Activated naive CD4-positive, alpha-beta T cell treated with anti-CD3 and anti-CD28 coated beads, Interleukin-2, amount 10 ng/mL, durations not matched to agents 7 days and 5 days (primary cell): ENCODE data around the gene NFASC.
A peak's percentile ranks its signal among the peaks of the same experiment; 100 is the strongest.

ENCODE experiments used
- CTCF ChIA-PET: fragments of 350-600 bp; sonication (Branson Sonifier 250); formaldehyde crosslinking; loops from one replicate; lab custom pipeline; 2021; ENCODE audit warnings: antibody characterized with exemption; lab: Charles Lee
- DNase-seq: peaks from one replicate; pipeline ENCODE4 v3.0.0-alpha.2; 2020
- H3K27ac Mint-ChIP-seq: one replicate; pipeline ENCODE4 v1.8.0; 2021; ENCODE audit warnings: mild to moderate bottlenecking, moderate library complexity, mixed read lengths
- H3K27me3 Mint-ChIP-seq: one replicate; pipeline ENCODE4 v1.8.0; 2021; ENCODE audit warnings: mild to moderate bottlenecking, mixed read lengths
- H3K36me3 Mint-ChIP-seq: one replicate; pipeline ENCODE4 v1.8.0; 2021; ENCODE audit warnings: mixed read lengths
- H3K4me1 Mint-ChIP-seq: one replicate; pipeline ENCODE4 v1.8.0; 2021; ENCODE audit warnings: mixed read lengths
- H3K4me3 Mint-ChIP-seq: one replicate; pipeline ENCODE4 v1.8.0; 2021; ENCODE audit warnings: mild to moderate bottlenecking, moderate library complexity, mixed read lengths
- H3K9me3 Mint-ChIP-seq: one replicate; pipeline ENCODE4 v1.8.0; 2021; ENCODE audit warnings: mixed read lengths

The NFASC gene

DNA sequence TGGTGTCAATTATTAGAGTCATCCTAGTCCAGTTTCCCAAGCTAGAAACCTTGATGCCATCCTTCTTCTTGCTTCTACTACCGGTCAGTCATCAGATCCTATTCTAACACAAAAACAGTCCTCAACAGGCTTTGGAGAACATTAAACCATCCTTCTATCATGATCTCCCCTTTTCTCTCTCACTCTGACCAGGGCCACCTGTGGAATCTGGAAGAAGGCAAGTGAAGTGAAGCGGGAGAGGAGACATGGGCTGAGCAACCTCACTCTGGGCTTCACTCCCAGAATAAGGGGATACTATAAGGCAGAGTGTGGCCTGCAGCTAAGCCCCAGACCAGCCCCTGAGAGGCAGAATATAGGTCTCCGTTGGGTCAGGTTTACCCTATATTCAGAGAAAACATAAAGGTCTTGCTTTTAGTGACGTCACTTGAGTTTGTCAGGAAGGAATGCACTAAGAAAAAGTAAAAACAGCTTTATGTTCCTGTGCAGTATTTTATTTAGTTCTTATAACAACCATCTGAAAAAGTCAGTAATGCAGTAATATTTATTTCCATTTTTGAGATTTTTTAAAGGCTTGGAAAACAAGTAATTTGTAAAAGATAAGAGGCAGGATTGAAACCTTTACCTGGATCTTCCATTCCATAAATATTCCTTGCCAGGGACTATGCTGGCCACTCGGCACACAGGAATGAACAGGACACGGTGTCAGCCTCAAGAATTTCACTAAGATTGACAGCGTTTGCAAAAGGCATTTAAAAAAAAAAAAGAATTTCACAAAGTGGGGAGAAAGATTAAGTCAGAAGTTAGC lies 61.3 kb downstream of the NFASC start:
- Mint-ChIP-seq H3K27me3 (peaks cover 11% of the 10 kb centered on the region), H3K36me3 (no peaks in the 10 kb centered on the region), H3K4me1 (no peaks in the 10 kb centered on the region), H3K4me3 (no peak overlapping the region), H3K27ac (no peak overlapping the region), H3K9me3 (no peaks in the 10 kb centered on the region)
- CTCF ChIA-PET: interaction anchor here (0.7 kb wide), 1 partner anchor 10 kb away, joined by 3 read pairs; no protein-coding TSS in a partner anchor
- DNase-seq: no peak

DNA sequence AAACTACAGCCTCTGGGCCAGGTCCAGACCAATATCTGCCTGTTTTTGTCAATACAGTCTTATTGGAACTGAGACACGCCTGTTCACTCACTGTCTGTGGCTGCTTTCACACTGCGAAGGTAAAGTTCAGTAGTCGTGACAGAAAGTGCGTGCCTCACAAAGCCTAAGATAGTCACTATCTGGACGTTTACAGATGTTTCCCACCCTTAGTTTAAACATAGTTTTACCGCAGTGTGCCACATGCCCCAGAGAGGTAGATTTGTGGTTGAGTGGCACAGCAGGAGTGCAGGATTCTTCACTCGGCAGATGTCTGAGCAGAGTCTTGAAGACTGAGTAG lies 61.9 kb downstream of the NFASC start:
- Mint-ChIP-seq H3K27me3 (peaks cover 7% of the 10 kb centered on the region), H3K9me3 (no peaks in the 10 kb centered on the region), H3K36me3 (no peaks in the 10 kb centered on the region), H3K4me1 (no peaks in the 10 kb centered on the region), H3K27ac (no peak overlapping the region), H3K4me3 (no peak overlapping the region)
- CTCF ChIA-PET: no interaction called here
- DNase-seq: no peak

DNA sequence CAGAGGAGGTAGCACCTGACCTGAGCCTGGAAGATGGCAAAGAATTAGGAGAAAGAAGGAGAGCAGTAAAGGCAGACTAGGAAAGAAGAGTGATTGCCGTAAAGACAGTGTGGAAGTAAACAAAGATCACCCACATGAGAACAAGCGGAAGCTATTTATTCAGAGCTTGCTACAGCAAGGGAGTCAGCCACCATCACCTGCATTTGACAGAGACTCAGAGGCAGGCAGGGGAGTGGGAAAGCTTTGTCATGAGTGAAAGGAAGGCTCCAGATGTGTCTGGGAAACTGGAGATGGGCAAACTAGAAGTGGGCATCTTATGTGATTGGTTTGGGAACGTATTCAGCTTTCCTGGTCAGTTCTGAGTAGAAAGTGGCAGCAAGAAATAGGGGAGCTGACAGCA lies 64.5 kb downstream of the NFASC start:
- H3K36me3 Mint-ChIP-seq: no peaks in the 10 kb centered on the region
- no peak for DNase-seq
- no peak overlapping the region for H3K27ac Mint-ChIP-seq
- peaks cover 15% of the 10 kb centered on the region for H3K27me3 Mint-ChIP-seq
- no peak overlapping the region for H3K4me3 Mint-ChIP-seq
- H3K9me3 Mint-ChIP-seq: no peaks in the 10 kb centered on the region
- H3K4me1 Mint-ChIP-seq: no peaks in the 10 kb centered on the region
- CTCF ChIA-PET: no interaction called here

- no peak overlapping the region for H3K4me3 Mint-ChIP-seq
- DNase-seq: no peak
- CTCF ChIA-PET: no interaction called here
- no peaks in the 10 kb centered on the region for H3K9me3 Mint-ChIP-seq
- no peaks in the 10 kb centered on the region for H3K36me3 Mint-ChIP-seq
- H3K27me3 Mint-ChIP-seq: peaks cover 15% of the 10 kb centered on the region
- H3K27ac Mint-ChIP-seq: no peak overlapping the region
- H3K4me1 Mint-ChIP-seq: no peaks in the 10 kb centered on the region
These were observed 66.1 kb downstream of the NFASC start for GRCh38 chr1:204936765-204937164.

- Mint-ChIP-seq H3K9me3 (no peaks in the 10 kb centered on the region), H3K27me3 (peaks cover 15% of the 10 kb centered on the region), H3K36me3 (no peaks in the 10 kb centered on the region), H3K27ac (no peak overlapping the region), H3K4me1 (no peaks in the 10 kb centered on the region), H3K4me3 (no peak overlapping the region)
- CTCF ChIA-PET: no interaction called here
- DNase-seq: no peak
These were observed 67.2 kb downstream of the NFASC start for GRCh38 chr1:204937901-204938300.

DNA sequence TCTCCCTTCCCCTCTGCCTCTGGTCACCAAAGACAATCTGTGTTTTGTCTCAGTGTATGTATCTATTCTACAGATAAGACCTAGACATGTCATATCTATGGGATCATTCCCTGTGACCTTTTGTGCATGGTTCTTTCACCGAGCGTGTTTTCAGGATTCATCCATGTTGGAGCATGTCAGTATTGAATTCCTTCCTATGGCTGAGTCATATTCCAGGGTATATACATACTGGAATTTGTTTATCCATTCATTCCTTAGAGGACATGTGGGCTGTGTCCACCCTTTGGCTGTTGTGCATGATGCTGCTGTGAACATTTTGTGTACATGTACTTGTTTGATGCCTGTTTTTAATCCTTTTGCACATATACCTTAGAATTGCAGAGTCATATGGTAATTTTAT lies 69.9 kb downstream of the NFASC start:
- no peaks in the 10 kb centered on the region for H3K4me1 Mint-ChIP-seq
- no peaks in the 10 kb centered on the region for H3K36me3 Mint-ChIP-seq
- H3K9me3 Mint-ChIP-seq: no peaks in the 10 kb centered on the region
- DNase-seq: no peak
- H3K27me3 Mint-ChIP-seq: peaks cover 27% of the 10 kb centered on the region
- CTCF ChIA-PET: interaction anchor here (0.9 to 2.4 kb wide), 6 partner anchors 22 to 315 kb away, joined by 4 to 17 read pairs (median 6); no protein-coding TSS in a partner anchor
- H3K4me3 Mint-ChIP-seq: no peak overlapping the region
- H3K27ac Mint-ChIP-seq: no peak overlapping the region

- H3K36me3 Mint-ChIP-seq: no peaks in the 10 kb centered on the region
These were observed 71.0 kb downstream of the NFASC start for GRCh38 chr1:204941421-204942338.

DNA sequence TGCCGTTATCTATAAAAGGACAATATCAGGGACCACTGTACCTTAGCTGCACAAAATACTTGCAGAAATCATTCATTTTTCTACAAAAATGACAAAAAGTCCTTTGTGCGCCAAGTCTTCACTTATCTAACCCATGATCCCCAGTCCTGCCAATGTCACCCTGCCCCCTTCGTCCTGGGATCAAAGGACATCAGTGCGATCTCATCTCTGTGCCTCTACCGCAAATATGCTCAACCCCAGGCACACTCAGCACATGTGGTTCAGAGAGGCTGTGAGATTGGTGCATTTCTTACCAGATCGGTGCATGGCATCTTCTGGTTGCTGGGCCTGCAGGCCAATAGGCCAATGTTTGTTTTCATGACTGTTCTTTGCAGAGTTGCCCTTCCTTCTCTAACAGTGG lies 72.8 kb downstream of the NFASC start:
- Mint-ChIP-seq H3K4me3 (no peak overlapping the region), H3K27me3 (peaks cover 20% of the 10 kb centered on the region), H3K4me1 (no peaks in the 10 kb centered on the region), H3K36me3 (no peaks in the 10 kb centered on the region), H3K27ac (no peak overlapping the region), H3K9me3 (no peaks in the 10 kb centered on the region)
- CTCF ChIA-PET: no interaction called here
- no peak for DNase-seq

More at GRCh38 chr1:204941421-204942338, 71.0 kb downstream of the NFASC start:
- DNase-seq: peak; percentile 72
- CTCF ChIA-PET: interaction anchor here (0.6 to 2.4 kb wide), 25 partner anchors 10 to 376 kb away, joined by 3 to 17 read pairs (median 4); no protein-coding TSS in a partner anchor
- Mint-ChIP-seq H3K27me3 (peaks cover 27% of the 10 kb centered on the region), H3K4me1 (no peaks in the 10 kb centered on the region), H3K4me3 (no peak overlapping the region), H3K9me3 (no peaks in the 10 kb centered on the region), H3K27ac (no peak overlapping the region)

DNA sequence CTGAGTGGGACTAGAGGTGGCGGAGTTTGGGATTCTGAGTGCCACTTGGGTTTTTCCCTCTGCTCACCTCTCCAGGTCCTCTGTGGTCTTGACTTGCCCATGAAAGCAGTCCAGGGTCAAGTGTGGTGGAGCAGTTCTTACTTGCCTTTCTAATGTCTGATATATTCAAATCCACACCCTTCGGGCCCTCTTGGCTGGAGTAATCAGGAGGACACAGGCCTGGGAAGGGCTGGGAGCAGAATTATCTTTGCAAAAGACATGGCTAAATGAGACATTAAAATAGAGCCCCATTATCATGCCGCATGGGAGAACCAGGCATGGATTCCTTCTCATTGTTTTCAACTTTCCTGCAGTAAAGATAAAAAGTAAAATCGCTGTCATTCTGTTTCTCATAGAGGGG lies 74.0 kb downstream of the NFASC start:
- no peak for DNase-seq
- H3K4me1 Mint-ChIP-seq: no peaks in the 10 kb centered on the region
- no peaks in the 10 kb centered on the region for H3K9me3 Mint-ChIP-seq
- H3K27me3 Mint-ChIP-seq: peaks cover 14% of the 10 kb centered on the region
- no peaks in the 10 kb centered on the region for H3K36me3 Mint-ChIP-seq
- CTCF ChIA-PET: no interaction called here
- no peak overlapping the region for H3K4me3 Mint-ChIP-seq
- H3K27ac Mint-ChIP-seq: no peak overlapping the region

DNA sequence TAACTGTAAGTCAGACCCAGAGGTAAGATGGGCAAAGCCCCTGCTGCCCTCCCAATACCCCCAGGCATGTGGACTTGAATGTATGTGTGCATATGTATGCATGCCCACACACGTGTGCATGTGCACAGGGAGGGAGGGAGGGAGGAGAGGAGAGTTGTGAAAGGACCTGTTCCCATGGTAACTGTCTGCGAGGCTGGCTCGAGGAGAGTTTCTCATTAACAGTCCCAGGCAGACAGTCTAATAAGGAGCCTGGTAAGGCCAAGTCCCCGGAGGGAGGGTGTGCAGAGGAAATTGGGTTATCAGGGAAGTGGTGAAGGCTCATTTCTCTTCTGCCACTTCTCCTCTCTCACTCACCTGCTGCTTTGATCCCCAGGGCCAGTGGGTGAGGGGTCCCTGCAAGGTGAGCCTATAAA lies 74.9 kb downstream of the NFASC start:
- CTCF ChIA-PET: no interaction called here
- no peaks in the 10 kb centered on the region for H3K9me3 Mint-ChIP-seq
- H3K4me3 Mint-ChIP-seq: no peak overlapping the region
- peaks cover 20% of the 10 kb centered on the region for H3K27me3 Mint-ChIP-seq
- no peak for DNase-seq
- H3K4me1 Mint-ChIP-seq: no peaks in the 10 kb centered on the region
- no peaks in the 10 kb centered on the region for H3K36me3 Mint-ChIP-seq
- no peak overlapping the region for H3K27ac Mint-ChIP-seq

DNA sequence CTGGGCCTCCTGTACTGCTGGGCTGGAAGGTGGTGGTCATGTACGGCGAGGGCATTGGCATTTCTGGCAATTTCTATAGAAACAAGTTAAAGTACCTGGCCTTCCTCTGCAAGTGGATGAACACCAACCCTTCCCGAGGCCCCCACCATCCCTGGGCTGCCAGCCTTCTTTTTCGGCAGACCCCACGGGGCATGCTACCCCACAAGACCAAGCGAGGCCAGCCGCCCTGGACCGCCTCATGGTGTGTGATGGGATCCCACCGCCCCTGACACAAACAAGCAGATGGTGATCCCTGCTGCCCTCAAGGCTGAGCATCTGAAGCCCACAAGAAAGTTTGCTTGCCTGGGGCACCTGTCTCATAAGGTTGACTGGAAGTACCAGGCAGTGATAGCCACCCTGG lies 76.0 kb downstream of the NFASC start:
- Mint-ChIP-seq H3K27me3 (peaks cover 22% of the 10 kb centered on the region), H3K36me3 (no peaks in the 10 kb centered on the region), H3K4me1 (no peaks in the 10 kb centered on the region), H3K27ac (no peak overlapping the region), H3K4me3 (no peak overlapping the region), H3K9me3 (no peaks in the 10 kb centered on the region)
- DNase-seq: no peak
- CTCF ChIA-PET: no interaction called here

DNA sequence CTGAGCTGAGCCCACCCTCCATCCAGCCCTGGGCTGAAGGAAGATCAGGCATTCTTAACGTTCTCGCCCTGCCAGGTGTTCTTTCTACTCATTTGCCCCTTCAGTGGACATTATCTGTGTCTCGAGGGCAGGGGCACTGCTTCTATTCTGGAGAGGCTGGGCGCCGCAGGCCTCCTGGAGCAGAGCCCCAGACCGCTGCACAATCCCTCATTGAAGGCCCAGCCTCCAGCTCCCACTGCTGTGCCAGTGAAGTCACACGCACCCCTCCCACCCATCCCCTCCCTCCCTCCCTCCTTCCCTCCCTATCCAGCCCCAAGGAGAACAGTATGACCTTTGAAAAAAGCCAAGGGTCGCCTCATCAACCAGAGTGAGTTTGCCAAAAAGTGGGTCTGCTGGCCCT lies 76.7 kb downstream of the NFASC start:
- CTCF ChIA-PET: no interaction called here
- DNase-seq: no peak
- Mint-ChIP-seq H3K4me1 (no peaks in the 10 kb centered on the region), H3K27ac (no peak overlapping the region), H3K4me3 (no peak overlapping the region), H3K27me3 (peaks cover 22% of the 10 kb centered on the region), H3K9me3 (no peaks in the 10 kb centered on the region), H3K36me3 (no peaks in the 10 kb centered on the region)

DNA sequence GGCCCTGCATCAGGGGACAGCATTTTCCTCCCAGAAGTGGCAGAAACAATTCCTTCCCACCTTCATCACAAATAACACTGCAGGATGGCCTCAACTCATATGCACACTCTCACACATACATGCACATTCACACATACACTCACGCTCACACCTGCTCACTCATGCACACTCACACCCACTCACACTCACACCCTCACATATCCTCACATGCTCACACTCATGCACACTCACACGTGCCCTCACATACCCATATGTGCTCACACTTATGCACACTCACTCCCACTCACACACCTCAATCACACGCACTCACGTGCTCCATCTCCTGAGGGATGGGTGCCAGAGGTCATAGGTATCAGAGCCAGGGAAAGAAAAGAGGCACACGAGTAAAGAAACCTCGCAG lies 77.1 kb downstream of the NFASC start:
- H3K4me3 Mint-ChIP-seq: no peak overlapping the region
- CTCF ChIA-PET: no interaction called here
- H3K27ac Mint-ChIP-seq: no peak overlapping the region
- H3K27me3 Mint-ChIP-seq: peaks cover 22% of the 10 kb centered on the region
- H3K36me3 Mint-ChIP-seq: no peaks in the 10 kb centered on the region
- H3K9me3 Mint-ChIP-seq: no peaks in the 10 kb centered on the region
- H3K4me1 Mint-ChIP-seq: no peaks in the 10 kb centered on the region
- DNase-seq: no peak

- Mint-ChIP-seq H3K4me1 (no peaks in the 10 kb centered on the region), H3K9me3 (no peaks in the 10 kb centered on the region), H3K27me3 (peaks cover 19% of the 10 kb centered on the region), H3K4me3 (no peak overlapping the region), H3K27ac (no peak overlapping the region), H3K36me3 (no peaks in the 10 kb centered on the region)
- DNase-seq: no peak
- CTCF ChIA-PET: interaction anchor here (0.7 to 1.2 kb wide), 2 partner anchors 8 to 709 kb away, joined by 4 read pairs; no protein-coding TSS in a partner anchor
These were observed 79.8 kb downstream of the NFASC start for GRCh38 chr1:204950353-204951001.
